Stimulated activated naive CD8-positive, alpha-beta T cell treated with anti-CD3 and anti-CD28 coated beads, Interleukin-15, amount 100 ng/mL, for 72 hours (primary cell): ENCODE measurements around the gene ZWILCH.

Experiments
- ATAC-seq: fragments of 150-1000 bp; cut with Tn5 transposase; 2 replicates; pipeline ENCODE4 v1.10.0; 2021; ENCODE audit warnings: mild to moderate bottlenecking, moderate library complexity
- DNase-seq, 2 donors: peaks; one replicate each; pipeline ENCODE4 v3.0.0; 2021 to 2022
- H3K27ac Mint-ChIP-seq, 2 donors: one replicate each; pipeline ENCODE4 v1.8.0; 2022; ENCODE audit warnings: mild to moderate bottlenecking in 2 of 2, mixed read lengths in 2 of 2, moderate library complexity in 2 of 2
- H3K27me3 Mint-ChIP-seq: one replicate; pipeline ENCODE4 v1.8.0; 2022; ENCODE audit warnings: mixed read lengths
- H3K4me1 Mint-ChIP-seq: one replicate; pipeline ENCODE4 v1.8.0; 2022; ENCODE audit warnings: mild to moderate bottlenecking, mixed read lengths
- H3K4me3 Mint-ChIP-seq, 2 donors: one replicate each; pipeline ENCODE4 v1.8.0; 2022; ENCODE audit warnings: mild to moderate bottlenecking in 2 of 2, mixed read lengths in 2 of 2, moderate library complexity in 1 of 2
- H3K9me3 Mint-ChIP-seq, 2 donors: one replicate each; pipeline ENCODE4 v1.8.0; 2022; ENCODE audit warnings: mixed read lengths in 2 of 2

Gene ZWILCH

GRCh38 chr15:66563126-66563525 is 58.0 kb downstream of the ZWILCH start:
- Mint-ChIP-seq H3K27me3 (no peaks in the 10 kb centered on the region), H3K27ac (no peak overlapping the region)
- DNase-seq, result no peak

DNA sequence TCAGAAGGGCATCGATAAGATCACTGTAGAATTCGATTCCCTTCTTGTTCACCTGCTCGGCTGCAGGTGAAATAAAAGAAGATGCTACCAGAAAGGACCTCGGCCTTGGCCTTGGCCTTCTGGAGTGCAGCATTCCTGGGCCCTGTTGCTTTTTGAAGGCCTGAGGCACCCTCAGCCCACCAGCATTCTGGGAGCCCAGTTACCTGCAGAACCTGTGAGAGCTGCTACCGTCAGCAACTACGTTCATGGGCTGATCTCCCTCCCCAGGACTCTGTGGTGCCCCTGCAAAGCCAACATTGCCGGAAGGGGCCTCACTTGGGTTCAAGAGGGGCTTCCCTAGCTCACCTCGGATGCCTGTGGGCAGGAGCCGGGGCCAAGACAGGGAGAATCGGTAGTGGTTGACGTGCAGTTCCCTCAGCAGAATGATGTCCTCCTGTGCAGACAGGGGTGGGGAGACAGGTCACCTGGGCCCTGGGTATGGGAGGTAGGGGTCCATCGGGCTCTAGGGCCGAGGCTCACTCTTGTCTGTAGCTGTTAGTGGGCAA is 58.5 kb downstream of the ZWILCH start:
- no peak for ATAC-seq
- no peaks in the 10 kb centered on the region for H3K27me3 Mint-ChIP-seq
- no peaks in the 10 kb centered on the region for H3K9me3 Mint-ChIP-seq
- H3K27ac Mint-ChIP-seq, result no peak overlapping the region
- H3K4me3 Mint-ChIP-seq, result no peak overlapping the region
- H3K4me1 Mint-ChIP-seq, result peaks cover 7% of the 10 kb centered on the region
- no peak for DNase-seq

More at GRCh38 chr15:66563126-66563525, 58.0 kb downstream of the ZWILCH start:
- no peaks in the 10 kb centered on the region for H3K9me3 Mint-ChIP-seq
- ATAC-seq, result no peak
- H3K4me3 Mint-ChIP-seq, result no peak overlapping the region
- peaks cover 7% of the 10 kb centered on the region for H3K4me1 Mint-ChIP-seq

DNA sequence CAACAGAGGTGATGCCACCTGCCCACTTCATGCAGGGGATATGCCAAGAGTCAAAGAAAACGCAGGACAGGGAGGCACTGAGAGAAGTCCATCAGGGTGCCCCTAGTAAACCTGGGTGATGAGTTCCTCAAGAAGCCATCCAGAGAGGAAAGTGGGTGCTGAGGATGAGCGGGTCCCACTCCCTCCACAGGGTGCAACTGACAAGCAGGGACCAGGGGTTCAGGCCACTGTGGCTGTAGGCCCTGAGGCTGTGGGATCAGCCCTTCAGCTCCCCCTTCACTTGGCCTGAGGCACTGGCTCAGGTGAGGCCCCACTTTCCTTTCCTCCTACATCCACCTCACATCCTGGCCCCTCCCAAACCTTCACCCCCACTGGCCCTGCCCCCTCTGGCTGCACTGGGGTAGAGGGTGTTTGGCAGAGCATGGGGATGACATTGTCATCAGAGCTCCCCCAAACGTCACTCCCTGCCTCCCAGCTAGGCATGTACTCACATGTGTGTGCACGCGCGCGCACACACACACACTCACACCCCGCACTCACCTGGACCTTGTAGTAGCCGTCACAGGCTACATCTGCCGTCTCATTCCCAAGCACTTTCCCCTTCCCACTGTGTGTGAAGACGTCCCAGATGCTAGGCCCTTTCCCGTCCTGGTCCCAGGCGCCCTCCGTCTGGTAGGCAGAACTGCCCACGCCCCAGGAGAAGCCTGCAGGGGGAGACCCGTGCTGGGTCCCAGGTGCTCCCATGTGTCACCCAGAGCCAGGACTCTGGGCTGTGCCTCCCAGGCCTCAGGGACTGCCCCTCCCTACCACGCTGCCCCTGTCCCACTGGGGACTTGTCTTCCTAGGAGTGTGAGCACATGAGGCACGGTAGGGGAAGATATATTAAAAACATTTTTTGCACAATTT is 59.3 kb downstream of the ZWILCH start:
- ATAC-seq, result no peak

DNA sequence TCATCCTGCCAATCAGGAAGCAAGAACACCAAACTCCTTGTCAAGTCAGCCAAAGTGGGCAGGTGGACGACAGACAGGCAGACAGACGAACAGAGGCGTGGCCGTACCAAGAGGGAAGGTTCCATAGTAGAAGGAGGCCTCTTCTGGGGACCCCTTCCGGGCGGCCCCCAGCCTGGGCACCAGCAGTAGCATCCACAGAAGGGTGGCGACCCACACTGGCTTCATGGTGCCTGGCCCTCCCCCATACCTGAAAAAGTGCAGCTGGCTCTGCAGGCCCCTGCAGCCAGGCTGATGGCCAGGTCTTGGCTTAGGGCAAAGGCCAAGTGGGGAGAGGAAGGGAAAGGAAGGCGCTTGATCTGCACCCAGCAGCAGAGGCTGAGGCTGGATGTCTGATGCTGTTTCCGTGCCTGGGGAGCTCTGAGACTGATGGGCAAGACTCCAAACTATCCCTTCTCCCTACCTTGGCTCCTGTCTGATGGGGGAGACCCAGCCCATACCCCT is 60.1 kb downstream of the ZWILCH start:
- Mint-ChIP-seq H3K4me3 (no peak overlapping the region), H3K9me3 (no peaks in the 10 kb centered on the region), H3K27ac (no peak overlapping the region), H3K4me1 (peaks cover 7% of the 10 kb centered on the region), H3K27me3 (no peaks in the 10 kb centered on the region)
- DNase-seq (no peak), ATAC-seq (no peak)

More for the DNA sequence above, 59.3 kb downstream of the ZWILCH start:
- H3K27ac Mint-ChIP-seq, result peak overlapping the region in 1 of 2 donors; percentile 42
- H3K9me3 Mint-ChIP-seq, result no peaks in the 10 kb centered on the region
- H3K4me1 Mint-ChIP-seq, result peaks cover 7% of the 10 kb centered on the region
- no peak for DNase-seq
- H3K27me3 Mint-ChIP-seq, result no peaks in the 10 kb centered on the region
- no peak overlapping the region for H3K4me3 Mint-ChIP-seq

GRCh38 chr15:66565741-66566144 is 60.6 kb downstream of the ZWILCH start, which contains the start of gene LCTL:
Gene LCTL (minus strand): TSS chr15:66565998. CDS start chr15:66565365, 633 bp downstream.
- DNase-seq, result no peak
- H3K9me3 Mint-ChIP-seq, result no peaks in the 10 kb centered on the region
- H3K4me3 Mint-ChIP-seq, result peak within 1 kb of the TSS in 1 of 2 donors; percentile 36
- peaks cover 7% of the 10 kb centered on the region for H3K4me1 Mint-ChIP-seq
- no peak for ATAC-seq
- H3K27ac Mint-ChIP-seq, result peak within 1 kb of the TSS in 1 of 2 donors; percentile 59
- no peaks in the 10 kb centered on the region for H3K27me3 Mint-ChIP-seq

DNA sequence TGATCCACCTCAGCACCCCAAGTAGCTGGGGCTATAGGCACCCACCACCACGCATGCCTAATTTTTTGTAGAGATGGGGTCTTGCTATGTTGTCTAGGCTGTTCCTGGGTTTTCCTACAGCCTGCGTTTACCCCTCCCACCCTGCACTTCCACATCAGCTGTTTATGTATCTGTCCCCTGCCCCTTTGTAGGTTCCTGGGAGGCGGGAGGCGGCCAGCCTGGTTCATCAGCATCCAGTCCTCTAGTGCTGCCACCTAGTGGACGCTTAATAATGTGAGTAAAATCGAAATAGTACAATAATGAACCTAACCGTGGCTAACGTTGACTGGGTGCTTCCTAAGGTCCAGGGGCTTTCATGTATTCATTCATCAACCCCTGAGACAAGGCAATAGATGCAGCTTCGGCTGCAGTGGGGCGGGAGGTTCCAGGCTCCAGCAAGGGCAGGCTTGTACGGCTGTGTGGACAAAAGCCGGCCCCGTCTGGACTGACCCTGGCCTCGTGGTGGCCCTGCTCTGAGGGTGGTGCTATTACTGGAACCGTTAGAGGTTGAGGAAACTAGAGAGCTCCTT is 61.9 kb downstream of the ZWILCH start:
- peak; percentile 84 for ATAC-seq
- peak overlapping the region; percentile 1 to 59 for H3K27ac Mint-ChIP-seq

DNA sequence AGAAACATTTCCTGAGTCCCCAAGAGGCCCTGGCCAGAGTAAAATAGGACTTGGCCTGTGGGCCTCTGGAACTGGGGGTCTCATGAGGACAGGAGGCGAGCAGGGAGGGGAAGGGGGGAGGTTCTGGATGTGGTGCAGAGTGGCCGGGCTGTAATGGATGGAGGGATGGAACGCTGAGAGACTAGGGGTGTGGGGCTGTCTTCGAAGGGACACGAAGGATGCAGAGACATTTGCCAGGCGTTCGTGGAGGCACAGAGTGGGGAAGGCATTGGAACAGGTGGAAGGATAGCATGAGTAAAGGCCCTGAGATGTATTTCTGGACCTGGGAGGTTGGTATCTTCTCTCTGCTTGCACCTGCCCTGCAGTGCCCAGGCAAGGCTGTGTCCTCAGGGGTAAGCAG is 62.8 kb downstream of the ZWILCH start:
- ATAC-seq, result no peak
- H3K4me1 Mint-ChIP-seq, result peaks cover 7% of the 10 kb centered on the region
- H3K9me3 Mint-ChIP-seq, result no peaks in the 10 kb centered on the region
- no peaks in the 10 kb centered on the region for H3K27me3 Mint-ChIP-seq
- no peak overlapping the region for H3K4me3 Mint-ChIP-seq
- DNase-seq, result no peak
- no peak overlapping the region for H3K27ac Mint-ChIP-seq

More for the DNA sequence above, 61.9 kb downstream of the ZWILCH start:
- Mint-ChIP-seq H3K4me1 (peaks cover 7% of the 10 kb centered on the region), H3K27me3 (no peaks in the 10 kb centered on the region), H3K9me3 (no peaks in the 10 kb centered on the region), H3K4me3 (peak overlapping the region in 1 of 2 donors; percentile 36)
- peak; percentile 59 to 61 for DNase-seq

DNA sequence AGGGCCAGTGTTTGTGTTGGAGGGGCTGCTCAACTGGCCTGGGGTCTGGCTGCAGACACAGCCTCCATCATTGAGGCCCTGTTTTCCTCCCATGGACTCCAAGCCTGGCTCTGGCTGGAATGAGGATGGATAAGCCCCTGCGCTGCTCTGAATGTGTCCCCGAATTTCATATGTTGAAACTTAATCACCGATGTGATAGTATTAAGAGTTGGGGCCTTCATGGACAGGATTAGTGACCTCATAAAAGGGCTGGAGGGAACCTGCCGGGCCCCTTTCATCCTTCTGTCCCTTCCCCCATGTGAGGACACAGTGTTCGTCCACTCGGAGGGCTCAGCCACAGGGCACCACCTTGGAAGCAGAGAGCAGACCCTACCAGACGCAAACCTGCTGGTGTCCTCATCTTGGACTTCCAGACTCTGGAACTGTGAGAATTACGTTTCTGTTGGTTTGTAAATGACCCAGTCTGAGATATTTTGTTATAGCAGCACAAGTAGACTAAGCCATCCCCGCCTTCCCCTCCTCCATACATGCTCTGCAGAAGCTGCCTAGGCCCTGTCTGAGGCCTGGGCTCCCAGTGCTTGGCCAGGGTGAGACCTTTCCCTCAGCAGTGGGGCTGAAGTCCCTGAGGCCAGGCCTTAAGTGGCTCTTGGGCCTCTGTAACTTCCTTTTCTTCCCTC is 64.5 kb downstream of the ZWILCH start:
- Mint-ChIP-seq H3K4me1 (peaks cover 15% of the 10 kb centered on the region), H3K9me3 (no peaks in the 10 kb centered on the region), H3K4me3 (no peak overlapping the region), H3K27me3 (no peaks in the 10 kb centered on the region), H3K27ac (no peak overlapping the region)
- no peak for ATAC-seq
- no peak for DNase-seq

DNA sequence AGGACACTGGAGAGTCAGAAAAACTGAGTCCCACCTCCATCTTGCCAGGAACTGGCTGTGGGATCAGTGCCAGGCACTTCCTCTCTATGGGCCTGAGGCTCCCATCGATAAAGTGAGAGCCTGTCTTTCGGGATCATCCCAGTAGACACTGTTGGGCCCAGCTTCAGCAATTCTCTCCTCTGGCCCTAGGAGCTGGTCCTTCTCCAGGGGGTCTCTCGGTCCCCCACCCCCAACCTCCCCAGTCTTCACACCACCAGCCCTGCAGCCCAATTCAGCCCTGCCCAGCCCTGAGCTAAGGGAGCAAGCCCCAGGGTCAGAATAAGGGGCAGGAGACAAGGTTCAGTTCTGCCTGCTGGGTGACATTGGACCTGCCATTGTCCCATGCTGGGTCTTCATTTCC is 65.2 kb downstream of the ZWILCH start:
- DNase-seq, result no peak
- no peaks in the 10 kb centered on the region for H3K9me3 Mint-ChIP-seq
- H3K27ac Mint-ChIP-seq, result no peak overlapping the region
- H3K4me3 Mint-ChIP-seq, result no peak overlapping the region
- H3K27me3 Mint-ChIP-seq, result no peaks in the 10 kb centered on the region
- H3K4me1 Mint-ChIP-seq, result peaks cover 15% of the 10 kb centered on the region
- no peak for ATAC-seq

- Mint-ChIP-seq H3K4me3 (no peak overlapping the region), H3K9me3 (no peaks in the 10 kb centered on the region), H3K27me3 (no peaks in the 10 kb centered on the region), H3K4me1 (peaks cover 15% of the 10 kb centered on the region), H3K27ac (no peak overlapping the region)
- ATAC-seq (no peak), DNase-seq (no peak)
These were observed 65.8 kb downstream of the ZWILCH start for GRCh38 chr15:66570842-66571478.

- DNase-seq, result no peak
- H3K4me3 Mint-ChIP-seq, result no peak overlapping the region
- no peaks in the 10 kb centered on the region for H3K27me3 Mint-ChIP-seq
- no peak for ATAC-seq
- H3K27ac Mint-ChIP-seq, result no peak overlapping the region
- peaks cover 11% of the 10 kb centered on the region for H3K4me1 Mint-ChIP-seq
- H3K9me3 Mint-ChIP-seq, result no peaks in the 10 kb centered on the region
These were observed 67.0 kb downstream of the ZWILCH start for GRCh38 chr15:66572146-66572545.

GRCh38 chr15:66573348-66573718 is 68.2 kb downstream of the ZWILCH start:
- no peak overlapping the region for H3K27ac Mint-ChIP-seq
- no peaks in the 10 kb centered on the region for H3K9me3 Mint-ChIP-seq
- no peaks in the 10 kb centered on the region for H3K27me3 Mint-ChIP-seq
- peaks cover 8% of the 10 kb centered on the region for H3K4me1 Mint-ChIP-seq
- ATAC-seq (no peak), DNase-seq (no peak)
- H3K4me3 Mint-ChIP-seq, result no peak overlapping the region

GRCh38 chr15:66573719-66574595 is 68.8 kb downstream of the ZWILCH start:
- Mint-ChIP-seq H3K27ac (no peak overlapping the region), H3K9me3 (no peaks in the 10 kb centered on the region), H3K4me1 (peaks cover 8% of the 10 kb centered on the region), H3K27me3 (no peaks in the 10 kb centered on the region), H3K4me3 (no peak overlapping the region)
- ATAC-seq, result no peak
- no peak for DNase-seq

- H3K4me3 Mint-ChIP-seq, result no peak overlapping the region
- ATAC-seq (no peak), DNase-seq (no peak)
- H3K27me3 Mint-ChIP-seq, result no peaks in the 10 kb centered on the region
- H3K9me3 Mint-ChIP-seq, result no peaks in the 10 kb centered on the region
- H3K4me1 Mint-ChIP-seq, result peaks cover 8% of the 10 kb centered on the region
- no peak overlapping the region for H3K27ac Mint-ChIP-seq
These were observed 69.4 kb downstream of the ZWILCH start for GRCh38 chr15:66574596-66574950.
